Renal pelvis (tissue), 4 donors: ENCODE results near the gene PTPRJ. TPM values are rescaled to one million over a fixed set of nuclear protein-coding genes. Genes with fewer than 3 reads are reported as not detected.
A peak's percentile ranks its signal among the peaks of the same experiment; 100 is the strongest.

Experiments
- DNase-seq: peaks from one replicate; pipeline ENCODE4 v3.0.0-alpha.2; 2013
- polyA plus RNA-seq, 3 donors: library from polyadenylated mRNA; unstranded; fragments of 120-200 nt; gene quantifications; one replicate each; pipeline ENCODE4 v1.2.1, GENCODE V29; 2013; ENCODE audit not compliant: insufficient read length in 3 of 3

Gene PTPRJ
- polyA plus RNA-seq, 3 donors: 22.4 to 28.3 (median 23.8) TPM

DNA sequence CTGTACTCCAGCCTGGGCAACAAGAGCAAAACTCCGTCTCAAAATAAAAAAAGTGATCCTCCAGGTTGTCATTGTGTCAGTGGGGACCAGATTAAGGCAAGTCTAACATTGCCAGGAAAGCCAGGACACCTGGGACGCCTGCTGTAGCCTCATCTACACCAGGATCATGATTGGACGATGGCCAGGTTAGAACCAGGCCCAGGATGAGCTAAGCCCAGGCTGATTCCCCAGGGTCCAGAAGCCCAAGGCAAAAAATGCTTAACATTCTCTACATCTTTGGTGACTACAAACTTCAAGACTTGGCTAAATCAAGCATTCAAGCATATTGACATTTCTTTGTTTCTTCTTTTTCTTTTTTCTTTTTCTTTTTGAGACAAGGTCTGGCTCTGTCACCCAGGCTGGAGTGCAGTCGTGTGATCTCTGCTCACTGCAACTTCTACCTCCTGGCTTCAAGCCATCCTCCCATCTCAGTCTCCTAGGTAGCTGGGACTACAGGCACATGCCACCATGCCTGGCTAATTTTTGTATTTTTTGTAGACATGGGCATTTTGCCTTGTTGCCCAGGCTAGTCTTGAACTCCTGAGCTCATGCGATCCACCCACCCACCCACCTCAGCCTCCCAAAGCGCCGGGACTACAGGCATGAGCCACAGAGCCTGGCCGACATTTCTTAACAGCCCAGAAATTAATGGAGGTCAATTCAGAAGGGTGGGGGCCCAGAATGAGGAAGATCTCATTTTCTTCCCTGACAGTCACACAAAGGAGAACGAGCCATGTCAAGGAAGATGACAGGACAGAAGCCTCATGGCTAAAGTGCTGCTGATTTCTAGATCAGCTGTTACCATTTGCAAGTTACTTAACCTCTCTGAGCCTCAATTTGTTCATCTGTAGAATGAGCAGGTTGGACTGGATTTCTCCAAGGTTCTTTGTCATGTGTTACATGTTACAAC, 12.5 kb upstream of the PTPRJ start:
- DNase-seq: no peak

DNA sequence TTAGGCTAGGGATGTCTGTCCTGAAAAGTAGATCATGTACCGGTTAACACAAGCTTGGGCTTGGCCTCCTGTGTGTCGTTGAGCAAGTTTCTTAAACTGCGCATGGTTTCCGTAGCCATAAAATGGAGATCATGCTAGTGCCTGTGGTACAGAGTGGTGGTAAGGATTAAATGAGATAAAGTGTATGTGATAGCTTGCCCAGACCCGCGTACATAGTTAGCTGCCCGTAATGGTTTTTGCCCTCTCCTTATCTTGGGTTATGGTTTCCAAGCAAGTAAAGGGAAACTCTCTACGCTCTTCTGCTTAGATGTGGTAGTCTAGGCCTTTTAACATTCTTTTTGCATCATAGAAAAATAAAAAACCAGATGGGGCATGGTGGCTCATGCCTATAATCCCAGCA, 11.0 kb upstream of the PTPRJ start:
- DNase-seq: no peak

DNA sequence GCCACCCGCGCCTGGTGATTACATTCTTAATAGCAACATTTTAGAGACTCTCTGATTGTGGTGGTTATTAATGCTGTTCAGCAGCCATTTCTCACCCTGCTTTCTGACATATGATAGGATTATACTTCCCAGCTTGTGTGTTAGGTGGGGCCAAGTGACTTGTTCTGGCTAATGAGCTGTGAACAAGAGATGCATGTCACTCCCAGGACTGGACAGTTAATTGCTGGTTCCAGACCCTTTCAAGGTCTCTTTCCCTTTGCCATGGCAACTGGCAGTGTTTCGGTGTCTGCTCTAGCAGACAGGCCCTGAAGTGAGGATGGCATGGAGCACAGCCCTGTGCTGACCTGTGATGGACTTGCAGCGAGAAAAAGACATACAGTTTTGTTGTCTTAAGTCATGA, 8.9 kb upstream of the PTPRJ start:
- peak; percentile 81 for DNase-seq

DNA sequence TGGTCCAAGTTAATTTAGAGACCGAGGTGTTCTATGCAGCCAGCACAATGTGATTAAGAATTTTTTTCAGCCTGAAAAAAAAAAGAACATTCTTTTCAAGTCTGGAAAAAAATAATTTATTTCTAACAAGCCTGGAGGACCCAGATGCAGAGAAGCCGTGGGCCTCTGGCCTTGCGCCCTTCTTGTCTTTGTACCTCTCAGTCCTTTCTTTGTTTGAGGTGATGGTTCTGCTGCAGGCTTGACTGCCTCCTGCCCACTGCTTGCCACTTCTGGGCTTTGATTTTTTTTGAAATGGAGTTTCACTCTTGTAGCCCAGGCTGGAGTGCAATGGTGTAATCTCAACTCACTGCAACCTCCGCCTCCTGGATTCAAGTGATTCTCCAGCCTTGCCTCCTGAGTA, 7.2 kb upstream of the PTPRJ start:
- no peak for DNase-seq

DNA sequence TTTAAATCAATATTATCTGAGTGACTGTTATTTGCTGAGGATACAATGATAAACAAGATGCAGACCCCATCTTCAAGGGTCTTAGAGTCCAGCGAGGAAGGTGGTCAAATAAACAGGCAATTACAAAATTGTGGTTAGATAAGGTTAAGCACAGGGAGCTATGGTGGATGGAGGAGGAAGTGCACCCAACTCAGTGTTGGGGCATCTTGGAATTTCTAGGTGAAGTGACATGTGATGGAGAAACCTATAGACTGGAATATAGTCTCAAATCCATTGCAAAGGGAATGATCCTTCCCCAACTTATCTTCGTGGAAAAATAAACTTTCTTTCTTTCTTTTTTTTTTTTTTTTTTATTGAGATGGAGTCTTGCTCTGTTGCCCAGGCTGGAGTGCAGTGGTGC, 3.4 kb upstream of the PTPRJ start:
- no peak for DNase-seq

DNA sequence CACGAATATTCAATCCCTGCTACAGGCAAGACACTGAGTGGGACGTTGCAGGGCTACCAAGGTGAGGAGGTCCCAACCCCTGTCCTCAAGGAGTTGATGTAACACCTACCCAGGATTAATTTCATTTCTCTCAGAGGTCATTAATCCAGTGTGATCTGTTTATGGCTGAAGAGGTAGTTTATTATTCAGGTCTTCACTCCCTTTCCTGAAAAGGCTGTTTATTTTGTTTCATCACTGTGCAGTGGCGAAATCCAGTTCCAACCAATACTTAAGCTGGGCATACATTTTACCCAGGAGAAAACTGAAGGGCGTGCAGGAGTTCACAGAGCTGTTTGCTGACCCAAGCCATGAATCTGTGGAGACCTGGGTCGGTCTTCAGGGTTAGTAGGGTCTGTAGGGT, 2.7 kb upstream of the PTPRJ start:
- DNase-seq: no peak

DNA sequence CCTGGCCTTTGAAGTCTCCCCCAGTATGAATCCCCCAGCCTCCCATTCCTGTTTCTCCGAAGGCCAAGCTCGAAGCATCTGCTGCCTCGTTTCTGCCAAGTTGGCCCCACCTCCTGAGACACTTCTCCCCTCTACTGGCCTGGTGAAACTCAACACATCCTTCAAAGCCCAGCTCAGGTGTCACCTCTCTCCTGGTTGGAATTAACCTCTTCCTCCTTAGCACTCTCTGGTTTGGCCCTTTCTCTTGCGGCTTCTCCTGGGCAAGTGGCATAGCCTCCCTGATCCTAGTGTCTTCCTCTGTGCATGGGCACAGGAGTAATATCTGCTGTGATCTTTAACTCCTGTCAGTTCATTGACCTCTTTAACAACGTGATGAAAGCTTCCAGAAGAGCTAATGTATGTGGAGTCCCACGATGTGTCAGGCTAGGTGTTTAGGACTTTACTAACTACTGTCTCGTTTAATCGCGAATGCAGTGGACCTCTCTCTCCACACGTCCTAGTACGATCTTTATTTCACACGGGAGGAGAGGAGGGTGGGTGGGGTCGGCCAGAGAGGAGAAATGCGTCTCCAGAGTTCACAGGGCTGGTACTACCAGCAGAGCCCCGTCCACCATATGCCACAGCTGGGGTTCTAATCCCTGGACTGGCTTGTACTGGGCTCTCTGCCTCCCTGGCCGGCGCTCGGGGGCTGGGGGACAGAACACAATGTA, 826 bp upstream of the PTPRJ start:
- no peak for DNase-seq

DNA sequence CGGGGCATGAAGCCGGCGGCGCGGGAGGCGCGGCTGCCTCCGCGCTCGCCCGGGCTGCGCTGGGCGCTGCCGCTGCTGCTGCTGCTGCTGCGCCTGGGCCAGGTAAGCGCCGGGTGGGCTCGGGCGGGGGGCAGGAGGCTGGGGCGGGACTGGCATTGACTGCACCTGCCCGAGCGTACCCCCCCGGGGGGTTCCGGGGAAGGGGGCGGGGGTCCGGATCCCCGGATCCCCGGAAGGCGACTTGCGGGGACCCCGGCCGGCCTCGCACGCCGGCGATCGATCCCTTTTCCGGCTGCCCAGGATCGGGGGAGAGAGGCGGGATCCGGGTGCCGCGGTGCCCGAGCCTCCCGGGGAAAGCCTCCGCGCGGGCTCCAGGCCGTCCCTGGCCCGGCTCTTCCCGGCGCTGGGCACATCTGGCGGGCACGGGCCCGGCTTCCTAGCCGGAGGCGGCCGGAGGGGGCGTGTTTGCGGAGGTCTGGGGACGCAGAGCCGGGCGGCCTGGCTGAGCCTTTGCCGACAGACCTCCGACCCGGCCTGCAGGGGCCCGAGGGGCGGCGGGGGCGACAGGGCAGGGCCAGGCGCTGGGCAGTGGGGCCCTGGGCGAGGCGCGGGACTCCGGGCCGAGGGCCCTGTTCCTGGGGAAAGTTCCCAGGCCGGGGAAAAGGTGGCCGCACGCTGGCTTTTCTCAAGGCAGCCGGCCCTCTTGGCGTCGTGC, 705 bp downstream of the PTPRJ start:
- no peak for DNase-seq

DNA sequence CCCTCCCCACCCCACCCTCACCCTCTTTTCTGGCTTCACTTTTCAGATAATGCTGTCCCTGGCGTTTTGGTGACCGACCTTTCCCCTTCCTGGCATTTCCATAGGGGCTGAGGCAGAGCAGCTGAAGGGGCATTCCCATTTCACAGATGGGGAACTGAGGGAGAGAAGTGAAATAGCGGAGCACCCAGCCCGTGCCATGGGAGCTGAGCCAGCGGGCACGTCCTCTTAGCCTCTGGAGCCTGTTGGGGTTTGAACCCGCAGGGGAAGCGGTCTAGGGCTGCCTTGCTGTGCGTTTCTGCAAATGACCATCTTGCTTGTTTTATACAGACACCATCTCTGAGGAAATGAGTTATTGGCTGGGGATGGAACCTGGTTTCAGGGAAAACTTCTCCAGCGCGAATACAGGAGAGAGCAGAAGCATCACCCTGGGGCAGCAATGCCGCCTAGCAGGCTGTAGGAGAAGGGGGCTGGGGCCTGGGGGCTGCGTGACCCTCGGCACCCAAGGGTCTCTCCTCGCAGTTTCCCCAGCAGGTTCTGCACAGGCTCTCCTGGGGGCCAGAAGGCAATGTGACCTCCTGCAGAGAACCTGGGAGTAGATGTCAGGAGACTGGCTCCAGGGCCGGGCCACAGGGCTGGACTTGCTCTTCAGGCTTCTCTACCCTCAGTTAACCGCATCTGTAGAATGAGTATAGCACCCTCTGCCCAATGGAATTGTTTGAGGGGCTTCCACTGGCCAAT, 1.5 kb downstream of the PTPRJ start:
- no peak for DNase-seq

DNA sequence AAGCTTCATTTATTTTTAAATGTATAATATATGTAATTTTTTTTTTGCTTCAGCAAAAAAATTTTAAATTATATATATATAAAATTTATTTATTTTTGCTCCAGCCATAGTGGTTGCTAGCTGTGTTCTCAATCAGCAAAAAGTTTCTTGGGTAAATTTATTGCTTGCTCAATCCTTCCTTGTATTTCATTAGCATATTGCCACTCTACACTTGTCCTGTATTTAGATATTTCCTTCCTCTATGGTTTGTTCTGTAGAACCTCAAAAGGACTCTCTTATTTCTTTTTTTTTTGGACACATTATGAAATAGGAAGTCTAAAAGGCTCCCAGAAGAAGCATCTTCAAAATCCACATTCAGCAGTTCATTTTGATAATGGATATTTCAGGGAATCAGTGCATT, 2.3 kb downstream of the PTPRJ start:
- no peak for DNase-seq

DNA sequence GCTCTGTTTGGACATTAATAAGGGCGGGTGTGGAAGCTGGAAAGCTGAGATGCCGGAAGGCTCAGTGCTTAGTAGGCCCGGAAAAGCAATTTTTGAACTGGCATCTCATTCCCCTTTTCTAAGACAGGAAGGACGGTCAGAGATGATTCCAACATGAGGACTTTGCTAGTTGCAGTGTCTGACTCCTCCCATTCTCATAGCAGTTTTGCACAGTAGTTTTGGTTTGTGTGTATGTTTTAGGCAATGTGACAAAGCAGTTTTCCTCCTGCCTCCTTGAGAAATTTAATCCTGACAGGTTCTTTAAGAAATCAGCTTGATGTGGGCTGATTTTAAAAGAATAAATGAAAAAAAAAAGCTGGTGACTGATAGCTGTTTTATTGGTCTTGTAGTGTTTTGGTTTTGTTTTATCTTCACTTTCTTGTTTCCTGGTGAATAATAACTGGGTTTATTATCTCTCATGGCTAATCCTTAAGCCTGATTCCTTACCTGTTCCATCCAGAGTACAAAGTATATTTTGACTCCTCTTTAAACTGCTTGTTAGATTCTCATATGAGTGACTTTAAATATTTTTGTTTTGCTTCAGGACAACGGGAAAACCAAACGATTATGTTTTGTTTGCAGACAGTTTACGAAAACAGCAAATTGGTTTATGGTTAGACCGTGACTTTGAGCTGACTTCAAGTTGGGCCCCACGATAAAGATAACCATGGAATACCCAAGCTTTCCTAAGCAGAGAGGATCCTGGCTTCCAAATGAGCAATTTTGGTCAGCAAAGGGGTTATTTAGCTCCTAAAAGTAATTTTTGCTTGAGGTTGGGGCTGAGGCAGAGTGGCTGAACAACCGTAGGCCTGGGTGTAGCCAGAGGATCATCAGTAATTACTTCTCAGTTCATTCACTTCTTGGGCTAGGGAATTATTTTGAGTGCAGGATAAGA, 3.4 kb downstream of the PTPRJ start:
- DNase-seq: no peak

DNA sequence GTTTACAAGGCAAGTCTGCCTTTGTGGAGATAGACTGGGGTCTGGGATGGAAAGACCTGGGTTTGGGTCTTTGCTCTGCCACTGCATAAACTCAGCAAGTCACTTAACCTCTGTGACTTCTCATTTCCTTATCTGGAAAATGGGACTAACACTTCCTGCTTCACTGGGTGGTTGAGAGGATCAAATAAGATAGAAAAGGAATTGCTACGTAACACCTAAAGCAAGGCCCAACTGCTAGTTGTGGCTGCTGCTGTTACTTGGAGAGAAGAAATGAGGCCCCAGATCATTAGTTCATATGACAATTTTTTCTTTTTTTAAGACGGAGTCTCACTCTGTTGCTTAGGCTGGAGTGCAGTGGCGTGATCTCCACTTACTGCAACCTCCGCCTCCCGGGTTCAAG, 5.9 kb downstream of the PTPRJ start:
- no peak for DNase-seq

DNA sequence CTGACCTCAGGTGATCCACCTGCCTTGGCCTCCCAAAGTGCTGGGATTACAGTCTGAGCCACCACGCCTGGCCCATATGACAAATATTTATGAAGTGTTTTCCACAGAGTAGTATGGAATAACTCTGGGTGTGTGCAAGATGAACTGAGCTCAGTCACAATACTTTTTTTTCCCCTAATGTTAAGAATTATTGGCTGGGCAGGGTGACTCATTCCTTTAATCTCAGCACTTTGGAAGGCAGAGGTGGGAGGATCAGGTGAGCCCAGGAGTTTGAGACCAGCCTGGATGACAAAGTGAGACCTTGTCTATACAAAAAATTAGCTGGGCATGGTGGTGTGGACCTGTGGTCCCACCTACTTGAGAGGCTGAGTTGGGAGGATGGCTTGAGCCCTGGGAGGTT, 6.4 kb downstream of the PTPRJ start:
- DNase-seq: no peak

DNA sequence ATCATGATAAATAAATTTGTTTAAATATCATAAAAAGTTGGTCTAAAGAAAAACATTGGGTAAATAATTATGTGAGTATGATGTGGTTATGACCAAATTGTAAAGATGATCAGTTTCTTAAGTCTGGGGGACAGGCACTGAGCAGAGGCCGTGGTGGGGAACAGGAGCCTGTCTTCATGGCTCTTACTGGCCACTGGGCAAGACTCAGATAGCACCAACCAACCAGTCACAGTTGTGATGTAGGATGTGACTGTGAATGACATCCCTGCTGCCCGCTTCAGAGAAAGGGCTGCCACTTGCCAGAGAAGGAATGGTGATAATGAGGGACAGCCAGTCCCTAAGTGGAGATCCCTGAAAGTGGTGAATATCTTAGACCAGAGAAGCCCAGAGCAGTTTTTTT, 7.0 kb downstream of the PTPRJ start:
- DNase-seq: no peak

DNA sequence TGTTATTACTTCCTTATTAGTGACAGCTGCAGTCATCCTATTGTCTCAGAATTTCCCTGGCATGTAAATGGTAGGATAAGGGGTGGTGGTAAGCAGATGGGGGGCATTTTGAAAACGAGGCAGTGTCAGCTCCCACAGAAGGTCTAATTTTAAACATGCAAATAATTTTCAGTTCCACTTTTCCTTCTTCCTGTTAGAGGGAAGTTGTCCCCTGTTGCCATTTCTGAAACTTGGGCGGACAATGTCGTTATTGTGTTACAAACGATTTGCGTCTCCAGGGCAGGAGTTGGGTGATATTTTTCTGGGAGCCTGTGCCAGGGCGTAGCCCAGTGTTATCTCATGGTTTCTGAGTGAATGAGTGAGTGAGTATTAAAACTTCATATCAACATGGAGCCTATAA, 7.4 kb downstream of the PTPRJ start:
- no peak for DNase-seq

DNA sequence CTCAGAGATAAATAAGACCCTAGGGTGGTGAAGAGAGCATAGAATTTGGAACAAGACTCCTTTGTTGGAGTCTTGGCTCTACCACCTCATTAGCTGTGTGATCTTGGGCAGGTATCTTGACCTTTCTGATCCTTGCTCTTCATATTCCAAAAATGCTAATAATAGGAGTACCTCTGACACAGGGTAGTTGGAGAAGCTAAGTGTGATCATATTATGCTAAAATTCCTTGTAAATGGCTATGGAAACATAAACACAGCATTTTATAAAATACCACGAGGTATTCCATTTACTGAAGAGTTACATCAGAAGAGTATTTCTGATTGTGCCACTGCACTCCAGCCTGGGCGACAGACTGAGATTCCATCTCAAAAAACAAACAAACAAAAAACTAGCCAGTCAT, 9.4 kb downstream of the PTPRJ start:
- DNase-seq: no peak

DNA sequence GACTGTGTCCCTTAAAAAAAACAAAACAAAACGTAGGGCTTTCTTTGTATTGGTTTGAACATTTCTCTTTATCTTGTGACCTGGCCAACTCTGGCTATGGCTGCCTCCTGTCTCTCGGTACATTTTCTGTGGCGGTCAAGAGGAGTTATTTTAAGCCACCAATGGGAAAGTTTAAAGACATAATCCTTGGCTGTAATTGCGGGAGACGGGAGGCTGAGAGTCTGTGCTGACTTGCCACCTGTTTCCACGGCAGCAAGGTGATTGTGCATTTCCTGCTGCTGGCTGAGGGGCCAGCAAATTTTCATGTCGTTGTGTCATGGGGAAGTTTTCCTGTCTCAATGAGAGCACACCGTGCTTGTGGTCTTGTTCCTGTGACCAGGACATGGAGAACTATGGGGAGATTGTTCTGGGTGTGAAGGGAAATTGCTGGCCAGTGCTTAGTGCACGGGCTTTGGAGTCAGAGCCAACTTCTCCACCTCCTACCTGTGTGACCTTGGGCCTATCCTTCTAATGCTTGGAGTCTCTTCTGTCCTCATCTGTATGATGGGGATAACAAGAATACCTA, 11.0 kb downstream of the PTPRJ start:
- DNase-seq: no peak

DNA sequence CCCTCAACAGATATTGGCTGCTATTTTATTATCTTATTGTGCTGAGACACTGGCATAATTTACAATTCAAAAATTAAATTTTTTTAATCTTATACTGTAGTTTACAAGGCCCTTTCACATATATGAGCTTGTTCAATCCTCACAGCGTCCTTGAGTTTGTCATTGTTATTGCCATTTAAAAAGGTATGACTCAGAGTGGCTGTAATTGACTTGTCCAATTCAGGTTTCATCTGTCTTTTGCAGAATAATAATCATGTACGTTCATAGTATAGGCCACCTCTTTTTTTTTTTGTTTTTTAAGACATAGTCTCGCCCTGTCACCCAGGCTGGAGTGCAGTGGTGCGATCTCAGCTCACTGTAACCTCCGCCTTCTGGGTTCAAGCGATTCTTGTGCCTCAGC, 11.5 kb downstream of the PTPRJ start:
- DNase-seq: no peak

DNA sequence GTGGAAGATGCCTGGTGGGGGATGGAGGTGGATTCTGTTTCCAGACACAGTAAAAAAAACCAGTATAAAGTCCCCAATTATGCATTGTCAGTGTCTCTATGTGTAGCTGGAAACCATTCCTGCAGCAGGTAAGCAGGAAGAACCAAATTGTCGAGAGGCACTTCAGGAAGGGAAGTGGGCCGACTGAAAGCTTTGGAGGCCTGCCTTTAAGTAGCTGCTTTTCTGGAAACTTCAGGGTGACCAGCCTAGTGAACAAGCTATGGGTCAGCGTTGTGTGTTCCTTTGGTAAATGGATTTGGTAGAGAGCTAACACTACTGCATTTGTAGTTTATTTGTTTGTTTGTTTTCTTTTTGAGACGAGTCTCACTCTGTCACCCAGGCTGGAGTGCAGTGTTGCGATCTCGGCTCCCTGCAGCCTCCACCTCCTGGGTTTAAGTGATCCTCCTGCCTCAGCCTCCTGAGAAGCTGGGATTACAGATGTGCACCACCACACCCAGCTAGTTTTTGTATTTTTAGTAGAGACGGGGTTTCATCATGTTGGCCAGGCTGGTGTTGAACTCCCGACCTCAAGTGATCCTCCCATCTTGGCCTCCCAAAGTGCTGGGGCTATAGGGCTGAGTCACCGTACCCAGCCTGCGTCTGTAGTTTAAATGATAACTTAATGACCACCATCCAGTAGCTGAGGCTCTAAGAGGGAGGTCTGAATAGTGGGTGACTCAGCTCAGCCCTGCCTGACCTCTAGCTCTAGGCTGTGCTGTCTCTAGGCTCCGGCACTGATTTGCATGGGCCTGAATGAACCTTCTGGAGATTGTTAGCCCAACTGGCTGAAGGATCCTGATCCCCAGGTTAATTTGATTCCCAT, 12.8 kb downstream of the PTPRJ start:
- DNase-seq: no peak

DNA sequence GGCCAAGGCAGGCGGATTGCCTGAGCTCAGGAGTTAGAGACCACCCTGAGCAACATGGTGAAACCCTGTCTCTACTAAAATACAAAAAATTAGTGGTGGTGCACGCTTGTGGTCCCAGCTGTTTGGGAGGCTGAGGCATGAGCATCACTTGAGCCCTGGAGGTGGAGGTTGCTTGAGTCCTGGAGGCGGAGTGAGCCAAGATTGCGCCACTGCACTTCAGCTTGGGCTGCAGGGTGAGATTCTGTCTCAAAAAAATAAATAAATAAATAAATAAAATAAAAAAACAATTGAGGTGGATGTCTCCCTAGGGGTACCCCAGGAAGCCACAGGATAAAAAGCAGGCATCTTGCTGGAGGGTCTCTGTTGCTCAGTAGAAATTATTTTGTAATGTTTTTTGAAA, 14.1 kb downstream of the PTPRJ start:
- DNase-seq: no peak
